Left ventricle myocardium inferior (tissue), 1 donor: ENCODE data around the gene CLSTN2. TPM values are rescaled to one million over a fixed set of nuclear protein-coding genes. Genes with fewer than 3 reads are reported as not detected.

Experiments used
- DNase-seq: peaks from one replicate; pipeline ENCODE4 v3.0.0-alpha.2; 2020
- H3K27ac ChIP-seq: fragments of 200-600 bp; replicated peaks from 2 replicates; pipeline ENCODE4 v1.8.0; 2021
- H3K27me3 ChIP-seq: fragments of 200-600 bp; 2 replicates; pipeline ENCODE4 v1.8.0; 2021; ENCODE audit warnings: low read depth
- H3K36me3 ChIP-seq: fragments of 200-600 bp; 2 replicates; pipeline ENCODE4 v1.8.0; 2021
- H3K4me1 ChIP-seq: fragments of 200-600 bp; 2 replicates; pipeline ENCODE4 v1.8.0; 2021
- H3K4me3 ChIP-seq: fragments of 200-600 bp; 2 replicates; pipeline ENCODE4 v1.8.0; 2021; ENCODE audit warnings: mild to moderate bottlenecking, moderate library complexity
- H3K9me3 ChIP-seq: fragments of 200-600 bp; replicated peaks from 2 replicates; pipeline ENCODE4 v1.8.0; 2021
- CTCF ChIP-seq: fragments of 200-600 bp; IDR thresholded peaks from 2 replicates; pipeline ENCODE4 v1.8.0; 2021; ENCODE audit warnings: antibody characterized with exemption, mild to moderate bottlenecking, borderline replicate concordance
- intact Hi-C: fragments of 100-400 bp; cut with micrococcal nuclease; formaldehyde crosslinking; loops from one replicate; pipeline ENCODE4 v1.11.0; 2022
- total RNA-seq: library from RNA; stranded (reverse); fragmentation: NEBNext Ultra II Directional; extraction: Animal tissue kit (Norgen Biotek cat#: 25700); gene quantifications from one replicate; pipeline ENCODE4 v1.2.1, GENCODE V29; 2021
- donor health status: DM: no; HTN: yes; CAD: no; lungs with severe emphysema.

The CLSTN2 gene
- total RNA-seq, 1 donor from 2014 or later, result 7.0 TPM

DNA sequence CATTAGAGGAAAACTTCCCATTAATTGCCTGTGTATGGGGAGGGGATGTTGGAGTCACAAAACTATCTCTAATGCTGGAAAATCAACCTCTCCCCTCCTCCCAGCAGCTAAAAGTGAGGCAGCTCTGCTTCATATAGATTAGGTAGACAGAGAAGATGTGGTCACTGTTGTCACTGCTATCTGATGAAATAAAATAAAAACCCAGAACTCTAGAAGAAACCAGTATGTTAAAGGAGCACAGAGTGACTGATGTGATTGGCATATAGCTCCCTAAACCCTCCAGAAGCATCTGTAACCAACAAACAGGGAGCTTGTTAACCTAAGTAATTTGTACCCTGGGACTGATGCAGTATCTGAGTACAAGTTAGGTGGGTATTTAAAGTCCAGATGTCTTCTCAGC is 531.0 kb downstream of the CLSTN2 start:
- intact Hi-C loops, result no loop called here
- no peak for TF ChIP-seq CTCF
- DNase-seq, result no peak
- Histone ChIP-seq H3K27me3 (peaks cover 4% of the 10 kb centered on the region), H3K9me3 (no peaks in the 10 kb centered on the region), H3K27ac (no peak overlapping the region), H3K4me3 (no peak overlapping the region), H3K4me1 (peaks cover 23% of the 10 kb centered on the region), H3K36me3 (no peaks in the 10 kb centered on the region)

GRCh38 chr3:140466535-140466934 is 531.5 kb downstream of the CLSTN2 start:
- H3K4me1 ChIP-seq, result peaks cover 23% of the 10 kb centered on the region
- H3K27me3 ChIP-seq, result peaks cover 4% of the 10 kb centered on the region
- H3K9me3 ChIP-seq, result no peaks in the 10 kb centered on the region
- H3K36me3 ChIP-seq, result no peaks in the 10 kb centered on the region
- no peak overlapping the region for H3K4me3 ChIP-seq
- DNase-seq, result no peak
- H3K27ac ChIP-seq, result no peak overlapping the region
- intact Hi-C loops, result no loop called here
- TF ChIP-seq CTCF, result no peak

- no peak for DNase-seq
- intact Hi-C loops, result no loop called here
- no peaks in the 10 kb centered on the region for H3K9me3 ChIP-seq
- peaks cover 4% of the 10 kb centered on the region for H3K27me3 ChIP-seq
- H3K4me3 ChIP-seq, result no peak overlapping the region
- H3K4me1 ChIP-seq, result peaks cover 23% of the 10 kb centered on the region
- no peaks in the 10 kb centered on the region for H3K36me3 ChIP-seq
- H3K27ac ChIP-seq, result no peak overlapping the region
- no peak for TF ChIP-seq CTCF
Observed at GRCh38 chr3:140467104-140467577, 532.2 kb downstream of the CLSTN2 start.

DNA sequence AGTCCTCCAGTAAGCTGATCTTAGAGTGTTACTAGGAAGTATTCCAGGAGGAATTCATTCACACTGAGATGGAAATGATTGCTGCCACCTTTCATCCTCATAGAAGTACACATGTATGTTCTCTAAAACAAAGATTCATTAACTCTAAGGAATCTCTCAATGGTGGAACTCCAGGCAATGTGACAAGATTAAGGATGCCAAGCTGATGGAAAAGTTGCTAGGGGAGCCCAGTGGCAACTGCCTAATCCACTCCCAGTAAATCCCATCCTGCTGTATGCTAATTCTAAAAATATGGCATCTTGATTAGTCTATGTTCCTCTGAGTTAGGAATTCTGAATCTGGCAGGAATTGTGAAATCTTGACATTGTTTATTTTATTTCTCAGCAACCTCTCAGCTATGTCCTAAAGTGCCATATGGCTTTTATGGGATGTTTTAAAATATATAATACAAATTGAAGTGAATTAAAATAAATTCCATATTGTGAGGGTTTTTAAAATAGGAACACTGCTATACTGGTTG is 532.9 kb downstream of the CLSTN2 start:
- intact Hi-C loops, result no loop called here
- H3K36me3 ChIP-seq, result no peaks in the 10 kb centered on the region
- no peaks in the 10 kb centered on the region for H3K9me3 ChIP-seq
- TF ChIP-seq CTCF, result no peak
- peaks cover 4% of the 10 kb centered on the region for H3K27me3 ChIP-seq
- H3K4me3 ChIP-seq, result no peak overlapping the region
- DNase-seq, result no peak
- no peak overlapping the region for H3K27ac ChIP-seq
- H3K4me1 ChIP-seq, result peaks cover 19% of the 10 kb centered on the region

GRCh38 chr3:140468407-140468806 is 533.4 kb downstream of the CLSTN2 start:
- intact Hi-C loops, result no loop called here
- no peak for DNase-seq
- Histone ChIP-seq H3K27ac (no peak overlapping the region), H3K36me3 (no peaks in the 10 kb centered on the region), H3K4me1 (peaks cover 14% of the 10 kb centered on the region), H3K4me3 (no peak overlapping the region), H3K9me3 (no peaks in the 10 kb centered on the region), H3K27me3 (peaks cover 4% of the 10 kb centered on the region)
- TF ChIP-seq CTCF, result no peak
